GM12891 (cell line): ENCODE measurements around the gene RGS14.

ENCODE experiments used
- PAX5 ChIP-seq: IDR thresholded peaks from 2 replicates; pipeline ENCODE4 v1.6.1; 2011; ENCODE audit warnings: low read length, moderate library complexity, mild to moderate bottlenecking; ENCODE audit not compliant: insufficient read depth, severe bottlenecking
- TAF1 ChIP-seq: IDR thresholded peaks from 2 replicates; pipeline ENCODE4 v1.6.1; 2011; ENCODE audit warnings: low read depth, low read length, control low read depth

GRCh38 chr5:177351392-177352329, 6.1 kb upstream of the RGS14 start, which contains the start of gene LMAN2:
- TF ChIP-seq PAX5 (no peak), TAF1 (peak; percentile 97)
